ENCODE measurements around the gene SSB. TPM values are rescaled to one million over a fixed set of nuclear protein-coding genes. Genes with fewer than 3 reads are reported as not detected.
A peak's percentile ranks its signal among the peaks of the same experiment; 100 is the strongest.

The SSB gene
- total and polyA plus RNA-seq, 2 of the 4 experiments (the other 2 are of a cell fraction): 41.2 to 75.5 TPM

GRCh38 chr2:169827272-169828140, 28.8 kb downstream of the SSB start, which contains the start of gene UBR3:
UBR3 (plus strand) TSS chr2:169827454; CDS start chr2:169827508, 54 bp downstream.
- peak; percentile 91 for DNase-seq
- H4K20me1 ChIP-seq (ENCODE audit: insufficient read depth, low read length): peaks cover 17% of the 10 kb centered on the region
- H3K27ac ChIP-seq (ENCODE audit: insufficient read depth, low read length): peak within 1 kb of the TSS; percentile 76
- H2BK20ac ChIP-seq (ENCODE audit: low read depth, low read length): no peak within 1 kb of the TSS
- H3K56ac ChIP-seq (ENCODE audit: extremely low read depth, insufficient read depth, low read length): no peak within 1 kb of the TSS
- peaks cover 2% of the 10 kb centered on the region for H3K4me1 ChIP-seq (ENCODE audit: control insufficient read depth, insufficient read depth, low read length)
- in situ Hi-C loops (cut with MboI; ENCODE audit: low sequenced_read_pairs) (no loop called here), dilution Hi-C loops (cut with HindIII; ENCODE audit: low sequenced_read_pairs, unreplicated experiment) (no loop called here), intact Hi-C loops (cut with micrococcal nuclease) (loop anchor here (5.0 kb wide), 1 partner anchor 50 kb away; no protein-coding TSS in a partner anchor)
- H3K14ac ChIP-seq (replicated peaks; ENCODE audit: low read depth, low read length): no peak within 1 kb of the TSS
- peak; percentile 88 for ATAC-seq (ENCODE audit: low read depth)
- CTCF ChIA-PET: interaction anchor here (1.0 to 1.1 kb wide), 2 partner anchors 9 to 50 kb away, joined by 3 read pairs; no protein-coding TSS in a partner anchor
- peak within 1 kb of the TSS; percentile 68; the same call in 1 of the 2 replicates for H3K23ac ChIP-seq (ENCODE audit: low read depth, low read length)
- no peak within 1 kb of the TSS for H4K5ac ChIP-seq (ENCODE audit: low read depth, low read length)
- peaks cover 20 to 53% of the 10 kb centered on the region in 2 experiments for H3K79me1 ChIP-seq (ENCODE audit: low read depth in 1 of 2, low read length in 2 of 2)
- H3K4ac ChIP-seq (ENCODE audit: low read depth, low read length): peak within 1 kb of the TSS; percentile 40
- H3K9me1 ChIP-seq (ENCODE audit: insufficient read depth, low read length): no peaks in the 10 kb centered on the region
- no peaks in the 10 kb centered on the region for H3K27me3 ChIP-seq (ENCODE audit: control insufficient read depth, insufficient read depth, low read length)
- 0% methylated on average over 33 of the region's 104 CpGs; no CpG with 5 or more reads in 1 of the 2 experiments for WGBS, 2 experiments (ENCODE audit: extremely low coverage in 2 of 2, insufficient read length in 1 of 2)
- no peak within 1 kb of the TSS for H2BK120ac ChIP-seq (ENCODE audit: low read depth, low read length)
- no peaks in the 10 kb centered on the region for H3K36me3 ChIP-seq (ENCODE audit: control insufficient read depth, insufficient read depth, low read length)
- no peak within 1 kb of the TSS for H2BK15ac ChIP-seq (ENCODE audit: low read depth, low read length)
- no peaks in the 10 kb centered on the region for H3K9me3 ChIP-seq (ENCODE audit: control insufficient read depth, insufficient read depth, low read length)
- peak within 1 kb of the TSS; percentile 89 for H3K4me3 ChIP-seq (ENCODE audit: insufficient read depth, low read depth, low read length)
- H2AFZ ChIP-seq (replicated peaks; ENCODE audit: low read length, poor library complexity): peak within 1 kb of the TSS; percentile 84
- no peak within 1 kb of the TSS; the same call in 1 of the 2 replicates for H4K91ac ChIP-seq (ENCODE audit: insufficient read depth, low read depth, low read length)
- BruUV-seq (replicated peaks): no TSS peak
- H3K9ac ChIP-seq (ENCODE audit: low read depth, low read length): peak within 1 kb of the TSS; percentile 86
- H2BK5ac ChIP-seq (ENCODE audit: low read depth, low read length, poor library complexity, severe bottlenecking): peak within 1 kb of the TSS; percentile 57
- peak within 1 kb of the TSS; percentile 49 for H2AK9ac ChIP-seq (replicated peaks; ENCODE audit: low read depth, low read length, poor library complexity)
- no peak within 1 kb of the TSS for H3K18ac ChIP-seq (ENCODE audit: low read depth, low read length)
- no peak within 1 kb of the TSS; a peak in 1 of 4 replicates for H4K8ac ChIP-seq (ENCODE audit: low read depth in 2 of 2, low read length in 2 of 2)
- peak within 1 kb of the TSS; percentile 89 for H3K4me2 ChIP-seq (ENCODE audit: low read depth, low read length)
- no peak within 1 kb of the TSS; the same call in 1 of the 2 replicates for H2AK5ac ChIP-seq (ENCODE audit: low read depth, low read length)
- POLR2A ChIA-PET (ENCODE audit: unreplicated experiment): interaction anchor here (0.5 to 1.0 kb wide), 4 partner anchors 9 to 1459 kb away, joined by 3 to 6 read pairs (median 3); no protein-coding TSS in a partner anchor
- TF ChIP-seq ELK1 (IDR thresholded peaks at IDR 0.05; ENCODE audit: borderline replicate concordance, low read depth, low read length) (no peak), NFE2L2 (IDR thresholded peaks at IDR 0.05; ENCODE audit: low read depth, low read length) (no peak), RFX5 (IDR thresholded peaks at IDR 0.05; ENCODE audit: low read depth, low read length) (no peak), CHD1 (IDR thresholded peaks at IDR 0.05; ENCODE audit: low read depth, low read length) (no peak), SMC3 (IDR thresholded peaks at IDR 0.05; ENCODE audit: low read depth, low read length) (no peak), RAD21 (IDR thresholded peaks at IDR 0.05; ENCODE audit: low read length) (no peak), MXI1 (IDR thresholded peaks at IDR 0.05; ENCODE audit: borderline replicate concordance, low read depth, low read length) (peak; percentile 40; the same call in 1 of the 2 replicates), RCOR1 (IDR thresholded peaks at IDR 0.05; ENCODE audit: insufficient replicate concordance, low read length) (no peak), CEBPB (IDR thresholded peaks at IDR 0.05; ENCODE audit: low read depth, low read length) (no peak), POLR2A (IDR thresholded peaks at IDR 0.05; ENCODE audit: low read depth, low read length) (peak; percentile 94), BHLHE40 (IDR thresholded peaks at IDR 0.05; ENCODE audit: low read depth, low read length) (no peak), MAZ (IDR thresholded peaks at IDR 0.05; ENCODE audit: borderline replicate concordance, low read depth, low read length) (peak; percentile 98), MAFK (IDR thresholded peaks at IDR 0.05; ENCODE audit: low read depth, low read length) (no peak), FOS (IDR thresholded peaks at IDR 0.05; ENCODE audit: low read depth, low read length) (no peak)
- TF ChIP-seq, protein P1, sequence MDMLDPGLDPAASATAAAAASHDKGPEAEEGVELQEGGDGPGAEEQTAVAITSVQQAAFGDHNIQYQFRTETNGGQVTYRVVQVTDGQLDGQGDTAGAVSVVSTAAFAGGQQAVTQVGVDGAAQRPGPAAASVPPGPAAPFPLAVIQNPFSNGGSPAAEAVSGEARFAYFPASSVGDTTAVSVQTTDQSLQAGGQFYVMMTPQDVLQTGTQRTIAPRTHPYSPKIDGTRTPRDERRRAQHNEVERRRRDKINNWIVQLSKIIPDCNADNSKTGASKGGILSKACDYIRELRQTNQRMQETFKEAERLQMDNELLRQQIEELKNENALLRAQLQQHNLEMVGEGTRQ (IDR thresholded peaks at IDR 0.05; ENCODE audit: low read depth, low read length): no peak

All from IMR-90 (cell line).